NCI-H82 (cell line): ENCODE results near the gene CDH4.

ENCODE experiments used
- DNase-seq: peaks from one replicate; lab custom pipeline; 2025; lab: John Stamatoyannopoulos, UW

CDH4 gene

DNA sequence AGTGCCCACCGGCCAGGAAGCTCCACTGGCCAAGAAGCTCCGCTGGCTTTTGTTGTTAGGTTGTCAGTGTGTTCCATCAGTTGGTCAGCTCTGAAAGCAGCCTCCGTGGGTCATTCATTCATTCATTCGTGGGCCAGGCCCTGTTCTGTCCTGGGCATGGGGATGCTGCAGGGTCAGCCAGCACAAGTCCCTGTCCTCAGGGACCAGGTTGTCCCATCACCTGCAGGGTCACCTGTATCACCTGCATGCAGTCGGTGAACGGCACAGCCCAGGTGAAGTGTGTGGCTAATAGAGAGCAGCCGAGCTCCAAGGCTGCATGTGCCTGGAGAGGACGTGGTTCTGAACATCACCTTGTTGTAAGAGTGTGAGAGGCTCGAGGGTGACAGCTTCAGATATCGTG lies 403.5 kb downstream of the CDH4 start:
- DNase-seq, result no peak

GRCh38 chr20:61656198-61656597 lies 404.1 kb downstream of the CDH4 start:
- no peak for DNase-seq

- no peak for DNase-seq
These were observed 405.8 kb downstream of the CDH4 start for GRCh38 chr20:61657721-61658377.

- no peak for DNase-seq
These were observed 406.5 kb downstream of the CDH4 start for GRCh38 chr20:61658563-61658962.

DNA sequence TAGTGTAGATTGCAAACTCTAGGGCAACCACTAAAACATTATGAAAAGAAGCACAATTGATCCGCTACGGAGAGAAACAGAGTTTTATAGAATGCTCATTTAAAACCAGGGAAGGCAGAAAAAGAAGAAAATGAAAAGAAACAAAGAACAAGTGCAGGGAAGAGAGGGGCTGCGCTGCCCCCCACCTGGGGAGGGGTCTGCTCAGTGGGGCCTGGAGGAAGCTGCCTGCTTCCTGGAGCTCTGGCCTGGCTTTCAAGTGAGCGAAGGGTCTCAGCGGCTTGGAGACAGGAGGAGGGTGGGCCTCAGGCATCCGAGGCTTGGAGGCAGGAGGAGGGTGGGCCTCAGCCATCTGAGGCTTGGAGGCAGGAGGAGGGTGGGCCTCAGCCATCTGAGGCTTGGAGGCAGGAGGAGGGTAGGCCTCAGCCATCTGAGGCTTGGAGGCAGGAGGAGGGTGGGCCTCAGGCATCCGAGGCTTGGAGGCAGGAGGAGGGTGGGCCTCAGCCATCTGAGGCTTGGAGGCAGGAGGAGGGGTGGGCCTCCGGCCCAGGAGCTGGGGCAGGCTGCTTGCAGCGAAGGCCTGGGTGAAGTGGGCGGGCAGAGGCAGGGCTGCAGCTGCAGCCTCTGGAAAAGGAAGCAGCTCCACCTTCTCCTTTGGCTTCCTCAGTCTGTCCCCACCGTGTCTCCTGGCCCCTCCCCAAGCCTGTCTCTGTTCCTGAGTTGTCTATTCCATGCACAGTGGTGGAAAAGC lies 407.4 kb downstream of the CDH4 start:
- no peak for DNase-seq

GRCh38 chr20:61659994-61660346 lies 407.9 kb downstream of the CDH4 start:
- DNase-seq, result no peak

GRCh38 chr20:61660559-61660958 lies 408.5 kb downstream of the CDH4 start:
- DNase-seq, result no peak

DNA sequence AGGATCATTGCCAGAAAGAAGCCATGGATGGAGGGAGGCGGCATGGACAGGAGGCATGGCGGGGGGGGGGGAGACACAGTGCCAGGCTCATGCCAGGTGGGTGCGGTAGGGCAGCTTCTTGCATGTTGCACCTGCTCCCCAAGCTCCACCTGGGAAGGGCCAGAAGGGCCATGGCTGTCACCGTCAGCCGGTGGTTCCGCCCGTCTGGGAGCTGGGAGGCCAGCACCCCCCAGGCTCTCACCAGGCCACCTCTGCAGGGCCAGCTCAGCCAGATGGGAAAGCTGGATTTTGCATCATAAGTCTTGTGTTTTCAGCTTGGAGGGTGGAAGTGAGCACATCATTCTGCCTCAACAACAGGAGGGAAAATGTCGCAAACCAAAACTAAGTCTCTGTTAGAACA lies 409.0 kb downstream of the CDH4 start:
- no peak for DNase-seq

DNA sequence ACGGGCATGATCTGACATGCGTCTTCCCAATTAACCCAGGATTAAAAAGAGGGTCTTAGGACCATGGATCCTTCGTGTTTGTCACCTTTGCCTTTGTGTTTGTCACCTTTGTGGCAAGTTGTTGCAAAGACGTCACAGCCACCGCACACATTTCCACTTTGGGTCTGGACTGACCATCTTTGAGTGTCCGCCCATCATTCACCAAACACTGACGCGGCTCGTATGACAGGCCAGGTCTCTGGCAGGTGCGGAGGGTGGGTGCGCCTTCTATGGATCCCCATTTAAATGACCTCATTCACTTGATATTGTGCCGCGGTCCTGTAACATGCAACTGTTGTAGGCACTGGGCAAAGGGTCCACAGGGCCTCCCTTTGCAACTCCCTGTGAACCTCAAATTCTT lies 409.5 kb downstream of the CDH4 start:
- DNase-seq, result no peak

DNA sequence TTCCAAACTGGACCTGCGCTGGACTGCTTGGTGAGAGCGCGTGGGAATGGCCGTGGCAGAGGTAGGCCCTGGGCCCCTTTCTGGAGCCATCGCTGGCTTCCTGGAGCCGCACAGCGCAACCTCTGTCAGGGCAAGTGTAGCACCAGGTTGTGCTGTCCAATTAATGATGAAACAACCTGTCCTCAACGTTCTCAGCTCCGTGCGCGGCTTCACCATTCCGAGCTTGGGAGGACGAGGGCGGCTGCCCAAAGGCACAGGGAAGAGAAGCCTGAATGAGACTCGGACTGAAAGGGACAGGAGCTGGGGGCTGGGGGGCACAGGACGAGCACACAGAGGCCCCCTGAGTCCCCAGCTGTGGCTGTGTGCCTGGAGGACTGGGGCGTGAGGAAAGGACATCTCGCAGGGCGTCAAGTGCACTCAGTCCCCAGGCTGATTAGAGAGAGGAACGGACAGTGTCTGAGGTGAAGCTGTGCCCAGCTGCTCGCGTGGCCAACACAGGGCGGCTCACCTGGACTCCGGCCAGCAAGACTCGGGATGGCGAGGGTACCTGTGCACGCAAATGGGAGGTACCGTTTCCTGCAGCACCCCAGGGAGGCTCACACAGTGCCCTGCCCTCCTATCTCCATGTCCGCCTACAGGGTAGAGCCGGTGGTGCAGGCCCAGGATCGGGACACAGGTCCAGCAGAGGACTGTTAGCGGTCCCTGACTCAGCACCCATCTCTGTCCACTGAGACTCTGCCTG lies 410.3 kb downstream of the CDH4 start:
- DNase-seq, result no peak

- DNase-seq, result no peak
These were observed 410.9 kb downstream of the CDH4 start for GRCh38 chr20:61662968-61663331.

DNA sequence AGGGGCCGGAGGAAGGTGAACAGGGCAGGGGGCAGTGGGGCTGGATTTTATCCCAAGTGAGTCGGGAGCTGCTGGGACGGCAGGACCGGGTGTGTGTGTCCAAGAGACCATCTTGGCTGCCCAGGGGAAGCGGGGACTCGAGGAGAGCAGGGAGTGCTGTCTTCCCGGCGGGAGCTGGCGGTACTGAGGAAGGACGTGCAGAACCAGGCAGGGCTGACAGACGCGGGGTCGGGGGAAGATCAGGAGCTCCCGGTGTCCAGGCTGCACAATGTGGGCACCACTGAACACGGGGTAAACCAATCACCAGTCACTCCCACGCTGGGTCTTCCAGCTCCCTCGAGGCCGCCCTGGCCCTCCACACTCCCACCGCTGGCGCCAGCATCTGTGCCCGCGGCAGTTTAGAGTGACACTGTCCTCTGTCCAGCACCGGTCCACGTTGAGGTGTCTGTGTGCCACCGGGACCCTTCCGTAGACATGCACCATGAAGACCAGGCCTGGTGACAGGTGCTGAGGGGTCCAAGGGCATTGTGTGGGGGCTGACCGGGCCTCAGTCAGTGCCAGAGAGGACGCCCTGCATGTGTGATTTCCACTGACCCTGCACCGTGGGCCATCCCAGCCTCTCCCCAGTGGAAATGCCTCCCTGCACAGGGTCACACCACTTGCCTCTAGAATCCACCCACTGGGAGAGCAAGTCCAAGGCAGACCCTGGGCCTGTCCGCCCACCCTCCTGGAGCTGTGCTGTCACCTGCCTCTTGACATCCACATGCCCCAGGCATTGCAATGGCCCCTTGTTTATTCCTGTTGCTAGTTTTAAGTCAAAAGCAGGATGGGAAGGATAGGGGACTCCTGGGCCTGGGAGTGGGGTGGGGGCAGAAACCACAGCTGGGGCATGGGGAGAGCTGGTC lies 411.7 kb downstream of the CDH4 start:
- DNase-seq, result no peak

GRCh38 chr20:61664556-61665320 lies 412.7 kb downstream of the CDH4 start:
- DNase-seq, result no peak

GRCh38 chr20:61665528-61666470 lies 413.7 kb downstream of the CDH4 start:
- no peak for DNase-seq

GRCh38 chr20:61666471-61666832 lies 414.4 kb downstream of the CDH4 start:
- DNase-seq, result no peak

- no peak for DNase-seq
These were observed 415.2 kb downstream of the CDH4 start for GRCh38 chr20:61667056-61667792.

DNA sequence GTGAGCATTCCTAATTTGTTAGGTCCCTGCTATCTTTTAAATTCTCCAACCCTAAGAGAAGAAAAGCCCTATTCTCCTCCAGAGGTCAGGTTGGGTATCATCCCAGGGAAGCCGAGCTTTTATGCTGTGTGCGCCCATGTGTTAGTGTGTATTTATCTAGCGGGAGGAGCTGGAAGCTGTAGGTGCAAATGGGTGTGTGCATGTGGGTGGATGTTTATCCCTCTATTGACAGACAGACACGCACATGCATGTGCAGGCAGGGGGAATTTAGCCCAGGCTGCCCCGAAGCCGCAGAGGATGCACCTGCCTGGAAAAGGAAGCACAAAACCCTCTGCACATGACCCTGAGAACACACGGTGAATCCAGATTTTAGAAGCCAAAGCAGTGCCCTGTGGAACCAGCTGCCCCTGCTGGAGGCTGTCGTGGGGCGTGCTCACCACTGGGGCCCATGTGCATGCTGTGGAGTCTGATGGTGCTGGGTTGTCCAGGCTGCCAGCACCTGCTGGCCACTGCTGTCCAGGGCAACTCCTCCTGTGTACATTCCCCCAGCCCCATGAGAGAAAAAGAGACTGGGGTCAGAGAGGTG lies 416.1 kb downstream of the CDH4 start:
- no peak for DNase-seq

DNA sequence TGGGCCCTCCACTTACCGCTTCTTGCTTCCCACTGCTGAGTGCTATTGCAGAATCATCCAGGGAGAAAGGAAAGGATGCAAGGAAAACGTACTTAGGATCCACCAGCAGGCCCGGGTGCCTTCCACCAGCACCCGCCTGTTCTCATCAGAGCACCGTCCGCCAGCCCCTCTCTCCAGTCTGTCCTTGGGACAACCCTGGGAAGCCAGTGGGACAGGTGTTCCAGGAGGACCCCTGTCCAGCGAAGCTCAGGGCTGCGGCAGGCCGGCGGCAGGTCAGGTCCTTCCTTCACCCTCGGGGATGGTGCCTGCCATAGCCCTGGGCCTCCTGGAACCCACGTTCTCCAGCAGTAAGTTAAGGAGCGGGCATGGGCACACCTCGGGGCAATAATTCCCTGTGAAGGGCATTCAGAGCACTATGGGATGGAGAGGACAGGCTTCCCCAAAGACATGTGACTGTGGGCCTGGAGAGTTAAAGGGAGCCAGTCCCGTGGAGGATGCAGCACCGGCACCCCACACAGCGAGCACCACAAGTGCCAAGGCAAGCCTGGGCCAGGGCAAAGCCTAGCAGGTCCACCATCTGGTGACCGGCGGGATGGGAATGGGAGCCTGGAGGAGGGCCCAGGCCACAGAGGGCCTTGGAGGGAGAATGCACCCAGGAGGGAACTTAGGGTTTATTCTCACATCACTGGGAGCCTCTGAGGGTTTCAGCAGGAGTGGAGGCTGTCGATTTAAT lies 416.9 kb downstream of the CDH4 start:
- no peak for DNase-seq

DNA sequence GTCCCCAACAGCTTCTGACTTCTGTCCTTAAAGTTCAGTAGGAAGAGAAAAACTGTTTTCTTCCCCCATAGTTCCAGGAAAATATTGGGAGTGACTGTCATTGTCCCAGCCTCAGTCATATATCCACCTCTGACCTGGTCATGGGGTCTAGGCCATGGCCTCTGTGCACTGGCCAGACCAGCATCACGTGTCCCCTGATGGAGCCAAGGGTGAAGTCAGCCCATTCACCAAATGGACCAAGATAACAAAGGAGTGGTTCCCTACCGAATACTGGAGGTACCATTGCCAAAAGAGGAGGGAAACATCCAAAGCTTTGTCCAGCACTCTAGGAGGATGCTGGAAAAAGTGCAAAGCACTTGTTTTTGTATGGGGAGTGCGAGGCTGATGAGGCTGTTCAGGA lies 418.2 kb downstream of the CDH4 start:
- no peak for DNase-seq
